Karpas-422 (cell line): Measurements from ENCODE around the gene RUSC2. TPM values are rescaled to one million over a fixed set of nuclear protein-coding genes. Genes with fewer than 3 reads are reported as not detected.
"Not testable (repeated sequence)": the region's sequence is repeated elsewhere in the genome, so short reads cannot be mapped to it uniquely, and the experiment has no call there.

Experiments used
- DNase-seq: peaks from one replicate; pipeline ENCODE4 v3.0.0-alpha.2; 2015
- H2AFZ ChIP-seq: fragments of 200-600 bp; sonication (generic); 2 replicates; pipeline ENCODE4 v1.6.1; 2014; ENCODE audit warnings: antibody characterized with exemption, low read length, mixed read lengths
- H3K27ac ChIP-seq: fragments of 200-600 bp; sonication (generic); 2 replicates; pipeline ENCODE4 v1.5.1; 2014; ENCODE audit warnings: mild to moderate bottlenecking, low read length, moderate library complexity
- H3K27me3 ChIP-seq: fragments of 200-600 bp; sonication (generic); 2 replicates; pipeline ENCODE4 v1.6.1; 2014; ENCODE audit warnings: low read length, mixed read lengths
- H3K36me3 ChIP-seq: fragments of 200-600 bp; sonication (generic); 2 replicates; pipeline ENCODE4 v1.6.1; 2014; ENCODE audit warnings: low read length, mixed read lengths; ENCODE audit not compliant: insufficient read depth
- H3K4me1 ChIP-seq: fragments of 200-600 bp; sonication (generic); 2 replicates; pipeline ENCODE4 v1.6.1; 2014; ENCODE audit warnings: mild to moderate bottlenecking, low read length, mixed read lengths
- H3K4me2 ChIP-seq: fragments of 200-600 bp; sonication (generic); 2 replicates; pipeline ENCODE4 v1.6.1; 2014; ENCODE audit warnings: low read length, low read depth, mild to moderate bottlenecking; ENCODE audit not compliant: poor library complexity, severe bottlenecking
- H3K4me3 ChIP-seq: fragments of 200-600 bp; sonication (generic); 2 replicates; pipeline ENCODE4 v1.5.1; 2014; ENCODE audit warnings: mild to moderate bottlenecking, antibody characterized with exemption, low read length, mixed read lengths
- H3K79me2 ChIP-seq: fragments of 200-600 bp; sonication (generic); 2 replicates; pipeline ENCODE4 v1.6.1; 2014; ENCODE audit warnings: mild to moderate bottlenecking, low read length, mixed read lengths
- H3K9ac ChIP-seq: fragments of 200-600 bp; sonication (generic); 2 replicates; pipeline ENCODE4 v1.6.0; 2014; ENCODE audit warnings: low read length
- H3K9me2 ChIP-seq: fragments of 200-600 bp; sonication (generic), shearing (Covaris generic); replicated peaks from 2 replicates; pipeline ENCODE4 v1.6.0; 2014; ENCODE audit warnings: mild to moderate bottlenecking, low read length, moderate library complexity; ENCODE audit not compliant: insufficient read depth
- H3K9me3 ChIP-seq: fragments of 300-700, 200-600 bp; sonication (generic); 2 replicates; pipeline ENCODE4 v1.6.1; 2014; ENCODE audit warnings: low read length, mixed read lengths
- H4K20me1 ChIP-seq: fragments of 200-600 bp; sonication (generic); 2 replicates; pipeline ENCODE4 v1.6.1; 2014; ENCODE audit warnings: mild to moderate bottlenecking, antibody characterized with exemption, low read length, low read depth; ENCODE audit not compliant: insufficient read depth
- total RNA-seq: library from RNA; depleted of rRNA; stranded (reverse); fragments of >200 nt; shearing (Covaris generic); gene quantifications from 2 replicates; pipeline ENCODE4 v1.2.3, GENCODE V29; 2014; ENCODE audit warnings: low replicate concordance

RUSC2 gene
- total RNA-seq, 1 experiment from 2014 or later = not detected

GRCh38 chr9:35521708-35522107 is 31.8 kb downstream of the RUSC2 start:
- Histone ChIP-seq H3K36me3 (no peaks in the 10 kb centered on the region), H3K27ac (no peak overlapping the region), H3K9ac (no peak overlapping the region), H3K79me2 (no peaks in the 10 kb centered on the region), H4K20me1 (no peaks in the 10 kb centered on the region), H3K4me2 (no peak overlapping the region), H3K4me3 (no peak overlapping the region), H3K9me2 (no peaks in the 10 kb centered on the region), H3K4me1 (no peaks in the 10 kb centered on the region), H3K9me3 (no peaks in the 10 kb centered on the region), H2AFZ (no peak overlapping the region), H3K27me3 (no peaks in the 10 kb centered on the region)
- no peak for DNase-seq

GRCh38 chr9:35522187-35522586 is 32.3 kb downstream of the RUSC2 start:
- no peak overlapping the region for H3K9ac ChIP-seq
- no peaks in the 10 kb centered on the region for H4K20me1 ChIP-seq
- H2AFZ ChIP-seq = no peak overlapping the region
- no peaks in the 10 kb centered on the region for H3K79me2 ChIP-seq
- no peaks in the 10 kb centered on the region for H3K9me2 ChIP-seq
- H3K4me2 ChIP-seq = no peak overlapping the region
- H3K9me3 ChIP-seq = no peaks in the 10 kb centered on the region
- no peaks in the 10 kb centered on the region for H3K36me3 ChIP-seq
- no peaks in the 10 kb centered on the region for H3K4me1 ChIP-seq
- H3K27ac ChIP-seq = no peak overlapping the region
- H3K4me3 ChIP-seq = no peak overlapping the region
- DNase-seq = no peak
- no peaks in the 10 kb centered on the region for H3K27me3 ChIP-seq

- Histone ChIP-seq H3K4me2 (no peak overlapping the region), H3K27ac (no peak overlapping the region), H3K36me3 (no peaks in the 10 kb centered on the region), H3K9ac (no peak overlapping the region), H3K9me2 (no peaks in the 10 kb centered on the region), H3K9me3 (no peaks in the 10 kb centered on the region), H3K27me3 (no peaks in the 10 kb centered on the region), H3K79me2 (no peaks in the 10 kb centered on the region), H2AFZ (no peak overlapping the region), H4K20me1 (no peaks in the 10 kb centered on the region), H3K4me1 (no peaks in the 10 kb centered on the region), H3K4me3 (no peak overlapping the region)
- DNase-seq = no peak
These were observed 32.8 kb downstream of the RUSC2 start for GRCh38 chr9:35522700-35523099.

GRCh38 chr9:35523556-35523955 is 33.6 kb downstream of the RUSC2 start:
- H3K79me2 ChIP-seq, H4K20me1 ChIP-seq, H3K9me2 ChIP-seq, H3K36me3 ChIP-seq, H3K4me3 ChIP-seq, H3K27me3 ChIP-seq, H3K9ac ChIP-seq, DNase-seq, H3K4me1 ChIP-seq, H3K27ac ChIP-seq, H3K4me2 ChIP-seq, H2AFZ ChIP-seq, H3K9me3 ChIP-seq: not testable (repeated sequence)

GRCh38 chr9:35526087-35526801 is 36.3 kb downstream of the RUSC2 start:
- H3K4me3 ChIP-seq = no peak overlapping the region
- H3K79me2 ChIP-seq = no peaks in the 10 kb centered on the region
- H3K9ac ChIP-seq = no peak overlapping the region
- no peak overlapping the region for H2AFZ ChIP-seq
- no peak for DNase-seq
- no peaks in the 10 kb centered on the region for H3K9me2 ChIP-seq
- H4K20me1 ChIP-seq = no peaks in the 10 kb centered on the region
- no peaks in the 10 kb centered on the region for H3K36me3 ChIP-seq
- no peaks in the 10 kb centered on the region for H3K4me1 ChIP-seq
- no peaks in the 10 kb centered on the region for H3K9me3 ChIP-seq
- no peak overlapping the region for H3K27ac ChIP-seq
- H3K4me2 ChIP-seq = no peak overlapping the region
- H3K27me3 ChIP-seq = no peaks in the 10 kb centered on the region

GRCh38 chr9:35529161-35529823 is 39.4 kb downstream of the RUSC2 start:
- Histone ChIP-seq H3K27me3 (no peaks in the 10 kb centered on the region), H3K4me2 (no peak overlapping the region), H3K9ac (no peak overlapping the region), H3K9me2 (no peaks in the 10 kb centered on the region), H3K9me3 (no peaks in the 10 kb centered on the region), H3K79me2 (no peaks in the 10 kb centered on the region), H4K20me1 (no peaks in the 10 kb centered on the region), H3K36me3 (no peaks in the 10 kb centered on the region), H3K27ac (no peak overlapping the region), H3K4me1 (no peaks in the 10 kb centered on the region), H2AFZ (no peak overlapping the region), H3K4me3 (no peak overlapping the region)
- DNase-seq = no peak

- Histone ChIP-seq H3K79me2 (no peaks in the 10 kb centered on the region), H3K27me3 (no peaks in the 10 kb centered on the region)
These were observed 43.5 kb downstream of the RUSC2 start for GRCh38 chr9:35533398-35533797.

GRCh38 chr9:35534921-35535320 is 45.0 kb downstream of the RUSC2 start:
- not testable (repeated sequence) for DNase-seq, H3K79me2 ChIP-seq, H3K27me3 ChIP-seq

More at GRCh38 chr9:35533398-35533797, 43.5 kb downstream of the RUSC2 start:
- H3K4me1 ChIP-seq = no peaks in the 10 kb centered on the region
- DNase-seq = no peak
- no peak overlapping the region for H3K4me2 ChIP-seq
- no peak overlapping the region for H3K4me3 ChIP-seq
- no peaks in the 10 kb centered on the region for H4K20me1 ChIP-seq
- H3K36me3 ChIP-seq = no peaks in the 10 kb centered on the region
- H3K9me3 ChIP-seq = no peaks in the 10 kb centered on the region
- H3K27ac ChIP-seq = no peak overlapping the region
- no peaks in the 10 kb centered on the region for H3K9me2 ChIP-seq
- H2AFZ ChIP-seq = no peak overlapping the region
- no peak overlapping the region for H3K9ac ChIP-seq

More at GRCh38 chr9:35534921-35535320, 45.0 kb downstream of the RUSC2 start:
- H3K9me3 ChIP-seq, H3K27ac ChIP-seq, H2AFZ ChIP-seq, H3K36me3 ChIP-seq, H3K4me1 ChIP-seq, H4K20me1 ChIP-seq, H3K9me2 ChIP-seq, H3K4me2 ChIP-seq, H3K4me3 ChIP-seq, H3K9ac ChIP-seq: not testable (repeated sequence)
